Mesendoderm (in vitro differentiated cells): ENCODE data around the gene RNF125.
A peak's percentile ranks its signal among the peaks of the same experiment; 100 is the strongest.

ENCODE experiments used
- DNase-seq: peaks from one replicate; pipeline ENCODE4 v3.0.0; 2013
- H2AK5ac ChIP-seq: 2 replicates; pipeline ENCODE4 v1.6.1; 2013; ENCODE audit warnings: low read length, inconsistent platforms
- H2BK120ac ChIP-seq: 2 replicates; pipeline ENCODE4 v1.6.1; 2013; ENCODE audit warnings: low read depth, mild to moderate bottlenecking, low read length, moderate library complexity, mixed read lengths
- H2BK15ac ChIP-seq: replicated peaks from 2 replicates; pipeline ENCODE4 v1.6.1; 2013; ENCODE audit warnings: low read depth, mild to moderate bottlenecking, moderate library complexity
- H2BK5ac ChIP-seq: 2 replicates; pipeline ENCODE4 v1.6.1; 2013; ENCODE audit warnings: low read length, inconsistent platforms
- H3K18ac ChIP-seq: 2 replicates; pipeline ENCODE4 v1.6.1; 2013; ENCODE audit warnings: mild to moderate bottlenecking, low read length, mixed read lengths
- H3K23ac ChIP-seq: one replicate; pipeline ENCODE4 v1.6.1; 2013; ENCODE audit warnings: low read length
- H3K27ac ChIP-seq: 2 replicates; pipeline ENCODE4 v1.5.1; 2013; ENCODE audit warnings: low read depth, mild to moderate bottlenecking, inconsistent platforms, low read length, moderate library complexity
- H3K27me3 ChIP-seq: 2 replicates; pipeline ENCODE4 v1.6.1; 2013; ENCODE audit warnings: low read length, control low read depth, mild to moderate bottlenecking, inconsistent platforms; ENCODE audit not compliant: insufficient read depth, poor library complexity
- H3K36me3 ChIP-seq: 2 replicates; pipeline ENCODE4 v1.6.1; 2013; ENCODE audit warnings: low read length, inconsistent platforms; ENCODE audit not compliant: control insufficient read depth, insufficient read depth
- H3K4ac ChIP-seq: one replicate; pipeline ENCODE4 v1.6.1; 2013; ENCODE audit warnings: low read depth, mild to moderate bottlenecking, low read length, moderate library complexity
- H3K4me1 ChIP-seq: 2 replicates; pipeline ENCODE4 v1.6.1; 2013; ENCODE audit warnings: low read depth, low read length, inconsistent platforms; ENCODE audit not compliant: control insufficient read depth
- H3K4me2 ChIP-seq: 2 replicates; pipeline ENCODE4 v1.6.1; 2013; ENCODE audit warnings: low read length
- H3K4me3 ChIP-seq: 2 replicates; pipeline ENCODE4 v1.5.1; 2013; ENCODE audit warnings: mild to moderate bottlenecking, low read length
- H3K56ac ChIP-seq: one replicate; pipeline ENCODE4 v1.6.1; 2013; ENCODE audit warnings: low read length
- H3K79me1 ChIP-seq: 2 replicates; pipeline ENCODE4 v1.6.1; 2013; ENCODE audit warnings: low read length, inconsistent platforms
- H3K79me2 ChIP-seq: 2 replicates; pipeline ENCODE4 v1.6.1; 2013; ENCODE audit warnings: mild to moderate bottlenecking, low read length; ENCODE audit not compliant: control insufficient read depth, insufficient read depth
- H3K9ac ChIP-seq: 2 replicates; pipeline ENCODE4 v1.6.1; 2013; ENCODE audit warnings: low read length, inconsistent platforms
- H4K5ac ChIP-seq: one replicate; pipeline ENCODE4 v1.6.1; 2013; ENCODE audit warnings: low read length
- H4K8ac ChIP-seq: one replicate; pipeline ENCODE4 v1.6.1; 2013; ENCODE audit warnings: low read depth, mild to moderate bottlenecking, control low read depth, low read length, moderate library complexity
- WGBS: extraction: QIAGEN DNeasy Blood & Tissue Kit; methylation state at CpG from one replicate; pipeline ENCODE4 v1.1.7; 2013; ENCODE audit warnings: low lambda C conversion rate, missing lambda C conversion rate; ENCODE audit not compliant: insufficient coverage; ENCODE audit errors: extremely low coverage; 5-methylcytosine and 5-hydroxymethylcytosine counted together

The RNF125 gene

DNA sequence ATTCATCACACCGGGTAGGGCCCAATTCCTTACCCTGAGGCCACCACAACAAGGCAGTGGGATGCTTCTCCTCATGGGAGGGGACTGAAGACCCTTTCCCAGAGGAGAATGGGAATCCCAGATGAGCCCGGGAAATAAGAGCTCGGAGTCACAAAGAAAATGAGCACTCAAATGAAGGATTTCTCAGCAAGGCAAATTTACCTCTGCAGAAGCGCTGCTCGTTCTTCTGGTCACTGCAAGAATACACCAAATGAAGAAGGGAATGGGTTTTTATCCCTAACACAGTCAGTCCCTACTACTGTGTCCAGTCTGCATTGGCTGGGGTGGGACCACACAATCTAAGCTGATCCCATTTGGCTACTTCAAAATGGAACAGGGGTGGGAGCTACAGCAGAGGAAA is 40.0 kb upstream of the RNF125 start:
- no peaks in the 10 kb centered on the region for H3K79me1 ChIP-seq
- H3K9ac ChIP-seq: no peak overlapping the region
- no peaks in the 10 kb centered on the region for H3K4me1 ChIP-seq
- H3K4me3 ChIP-seq: no peak overlapping the region
- H3K36me3 ChIP-seq: no peaks in the 10 kb centered on the region
- peak; percentile 35 for DNase-seq
- H3K27ac ChIP-seq: no peak overlapping the region
- no CpG with 5 or more reads among the region's 5 CpGs for WGBS
- no peak overlapping the region for H3K23ac ChIP-seq
- H3K4ac ChIP-seq: no peak overlapping the region
- no peak overlapping the region for H4K8ac ChIP-seq
- H2BK5ac ChIP-seq: no peak overlapping the region
- H3K56ac ChIP-seq: no peak overlapping the region
- no peak overlapping the region for H2BK15ac ChIP-seq
- H2BK120ac ChIP-seq: no peak overlapping the region
- no peak overlapping the region for H2AK5ac ChIP-seq
- no peaks in the 10 kb centered on the region for H3K27me3 ChIP-seq
- no peaks in the 10 kb centered on the region for H3K79me2 ChIP-seq
- H3K4me2 ChIP-seq: no peak overlapping the region
- no peak overlapping the region for H3K18ac ChIP-seq
- H4K5ac ChIP-seq: no peak overlapping the region

DNA sequence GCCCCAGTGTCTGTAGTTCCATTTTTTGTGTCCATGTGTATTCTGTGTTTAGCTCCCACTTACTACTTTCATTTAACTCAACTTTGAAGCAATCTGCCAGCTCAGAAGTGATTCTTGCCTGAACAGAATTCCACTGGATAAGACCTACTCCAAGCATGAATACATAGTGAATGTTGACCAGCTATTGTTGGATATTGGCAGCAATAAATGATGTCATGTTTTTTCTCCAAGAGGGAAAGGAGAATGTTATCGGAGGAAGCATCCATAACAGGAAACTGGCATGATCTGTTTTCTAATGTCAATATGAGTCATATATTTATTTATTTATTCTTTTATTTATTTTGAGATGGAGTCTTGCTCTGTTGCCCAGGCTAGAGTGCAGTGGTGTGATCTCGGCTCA is 38.9 kb upstream of the RNF125 start:
- H3K4me3 ChIP-seq: no peak overlapping the region
- H3K79me2 ChIP-seq: no peaks in the 10 kb centered on the region
- no peak overlapping the region for H4K5ac ChIP-seq
- H2BK120ac ChIP-seq: no peak overlapping the region
- no peak overlapping the region for H2BK5ac ChIP-seq
- no peak overlapping the region for H2BK15ac ChIP-seq
- H3K27ac ChIP-seq: no peak overlapping the region
- WGBS: no CpG with 5 or more reads among the region's 2 CpGs
- no peak overlapping the region for H3K9ac ChIP-seq
- H3K36me3 ChIP-seq: no peaks in the 10 kb centered on the region
- H3K4ac ChIP-seq: no peak overlapping the region
- H3K27me3 ChIP-seq: no peaks in the 10 kb centered on the region
- no peak overlapping the region for H4K8ac ChIP-seq
- no peak overlapping the region for H3K4me2 ChIP-seq
- no peak overlapping the region for H3K56ac ChIP-seq
- H3K23ac ChIP-seq: no peak overlapping the region
- no peak overlapping the region for H3K18ac ChIP-seq
- no peak for DNase-seq
- H3K79me1 ChIP-seq: no peaks in the 10 kb centered on the region
- no peaks in the 10 kb centered on the region for H3K4me1 ChIP-seq
- no peak overlapping the region for H2AK5ac ChIP-seq

DNA sequence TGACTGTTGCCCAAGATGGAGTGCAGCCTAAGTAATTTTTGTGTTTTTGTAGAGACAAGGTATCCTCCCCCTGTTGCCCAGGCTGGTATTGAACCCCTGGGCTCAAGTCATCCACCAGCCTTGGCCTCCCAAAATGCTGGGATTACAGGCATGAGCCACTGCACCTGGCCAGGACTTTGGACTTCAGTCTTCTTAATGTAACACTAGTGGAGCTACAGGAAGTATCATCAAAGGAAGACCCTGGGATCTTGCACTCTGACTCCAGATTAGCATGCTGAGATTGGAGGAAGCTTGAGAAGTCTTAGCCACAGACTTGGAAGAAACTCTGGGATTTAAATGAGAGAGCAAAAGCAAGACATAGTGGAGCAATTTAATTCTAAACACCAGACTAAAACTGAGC is 37.8 kb upstream of the RNF125 start:
- no peaks in the 10 kb centered on the region for H3K79me1 ChIP-seq

DNA sequence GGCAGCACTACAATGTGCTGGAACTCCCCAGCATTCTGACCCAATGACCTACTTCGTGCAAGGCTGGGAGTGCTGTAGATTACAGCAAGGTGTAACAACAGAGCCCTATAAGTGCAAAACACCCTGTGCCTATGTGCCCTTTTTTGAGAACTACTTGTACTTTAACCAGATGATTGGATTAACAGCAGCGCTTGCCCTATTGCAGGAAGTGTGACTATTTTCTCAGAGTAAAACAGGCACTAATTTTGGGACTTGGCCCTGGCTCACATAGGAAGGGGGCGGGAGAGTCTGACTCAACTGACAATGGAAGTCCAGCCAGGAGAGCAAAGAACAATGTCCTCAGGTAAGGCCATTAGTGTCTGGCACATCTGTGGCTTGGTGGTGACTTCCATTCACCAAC is 35.6 kb upstream of the RNF125 start:
- no peak overlapping the region for H2AK5ac ChIP-seq

More for the DNA sequence above, 37.8 kb upstream of the RNF125 start:
- Histone ChIP-seq H3K23ac (no peak overlapping the region), H2AK5ac (no peak overlapping the region), H3K56ac (no peak overlapping the region), H3K9ac (no peak overlapping the region), H3K27ac (no peak overlapping the region), H3K27me3 (no peaks in the 10 kb centered on the region), H3K36me3 (no peaks in the 10 kb centered on the region), H3K4me2 (no peak overlapping the region), H3K18ac (no peak overlapping the region), H3K4me1 (no peaks in the 10 kb centered on the region), H2BK120ac (no peak overlapping the region), H2BK5ac (no peak overlapping the region), H4K5ac (no peak overlapping the region), H3K4ac (no peak overlapping the region), H4K8ac (no peak overlapping the region), H3K4me3 (no peak overlapping the region), H3K79me2 (no peaks in the 10 kb centered on the region), H2BK15ac (no peak overlapping the region)
- no peak for DNase-seq

DNA sequence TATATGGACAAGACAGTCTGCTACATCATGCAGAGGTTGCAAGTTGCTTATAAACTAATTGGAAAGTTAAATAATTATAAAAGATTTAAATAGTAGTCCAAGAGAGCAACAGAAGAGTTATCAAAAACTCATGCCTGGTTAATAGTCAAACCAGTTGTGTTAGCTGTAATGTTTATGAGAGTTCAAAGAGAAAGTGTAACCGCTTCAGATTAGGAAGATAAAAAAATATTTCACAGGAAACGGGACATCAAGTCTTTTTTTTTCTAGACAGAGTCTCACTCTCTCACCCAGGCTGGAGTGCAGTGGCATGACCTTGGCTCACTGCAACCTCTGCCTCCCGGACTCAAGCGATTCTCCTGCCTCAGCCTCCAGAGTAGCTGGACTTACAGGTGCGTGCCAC is 34.6 kb upstream of the RNF125 start:
- Histone ChIP-seq H2BK15ac (no peak overlapping the region), H3K4me2 (no peak overlapping the region), H3K56ac (no peak overlapping the region), H3K79me2 (no peaks in the 10 kb centered on the region), H2BK120ac (no peak overlapping the region), H2AK5ac (no peak overlapping the region), H3K4me3 (no peak overlapping the region), H3K4me1 (no peaks in the 10 kb centered on the region), H3K27me3 (no peaks in the 10 kb centered on the region), H2BK5ac (no peak overlapping the region), H3K27ac (no peak overlapping the region), H3K18ac (no peak overlapping the region), H3K23ac (no peak overlapping the region), H3K4ac (no peak overlapping the region), H3K9ac (no peak overlapping the region), H4K5ac (no peak overlapping the region), H3K79me1 (no peaks in the 10 kb centered on the region), H4K8ac (no peak overlapping the region), H3K36me3 (no peaks in the 10 kb centered on the region)
- no peak for DNase-seq
- WGBS: no CpG with 5 or more reads among the region's 5 CpGs

More for the DNA sequence above, 35.6 kb upstream of the RNF125 start:
- Histone ChIP-seq H3K27ac (no peak overlapping the region), H4K5ac (no peak overlapping the region), H3K9ac (no peak overlapping the region), H2BK5ac (no peak overlapping the region), H3K79me1 (no peaks in the 10 kb centered on the region), H2BK120ac (no peak overlapping the region), H3K4me3 (no peak overlapping the region), H3K36me3 (no peaks in the 10 kb centered on the region), H3K27me3 (no peaks in the 10 kb centered on the region), H3K23ac (no peak overlapping the region), H2BK15ac (no peak overlapping the region), H3K79me2 (no peaks in the 10 kb centered on the region), H3K18ac (no peak overlapping the region), H3K4me2 (no peak overlapping the region), H3K4me1 (no peaks in the 10 kb centered on the region), H4K8ac (no peak overlapping the region), H3K4ac (no peak overlapping the region), H3K56ac (no peak overlapping the region)
- no CpG with 5 or more reads among the region's 3 CpGs for WGBS
- DNase-seq: no peak

DNA sequence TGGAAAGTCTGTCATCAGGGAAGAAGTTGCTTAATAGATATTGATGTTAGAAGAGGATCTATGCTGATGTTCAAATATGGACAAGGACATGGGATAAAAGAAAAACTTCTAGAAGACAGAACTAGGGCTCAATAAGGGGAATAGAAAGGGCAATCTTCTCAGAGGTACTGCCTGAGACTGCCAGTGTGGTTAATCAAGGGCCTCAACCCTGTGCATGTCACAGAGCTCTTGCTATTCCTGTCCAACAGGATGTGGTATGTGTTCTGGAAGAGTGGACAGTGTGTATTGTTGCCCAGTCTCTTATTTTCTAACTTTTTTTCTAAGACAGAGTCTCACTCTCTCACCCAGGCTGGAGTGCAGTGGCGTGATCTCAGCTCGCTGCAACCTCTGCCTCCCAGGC is 27.8 kb upstream of the RNF125 start:
- H2BK120ac ChIP-seq: no peak overlapping the region
- no peak overlapping the region for H3K4me2 ChIP-seq
- no peak overlapping the region for H4K5ac ChIP-seq
- H2BK5ac ChIP-seq: no peak overlapping the region
- no peak overlapping the region for H3K56ac ChIP-seq
- no peaks in the 10 kb centered on the region for H3K79me2 ChIP-seq
- H3K79me1 ChIP-seq: no peaks in the 10 kb centered on the region
- no peaks in the 10 kb centered on the region for H3K27me3 ChIP-seq
- no peak for DNase-seq
- H3K4me1 ChIP-seq: no peaks in the 10 kb centered on the region
- H3K4ac ChIP-seq: no peak overlapping the region
- no CpG with 5 or more reads among the region's 2 CpGs for WGBS
- H4K8ac ChIP-seq: no peak overlapping the region
- no peak overlapping the region for H3K18ac ChIP-seq
- H3K23ac ChIP-seq: no peak overlapping the region
- no peak overlapping the region for H2BK15ac ChIP-seq
- no peak overlapping the region for H3K4me3 ChIP-seq
- no peaks in the 10 kb centered on the region for H3K36me3 ChIP-seq
- no peak overlapping the region for H2AK5ac ChIP-seq
- H3K9ac ChIP-seq: no peak overlapping the region
- no peak overlapping the region for H3K27ac ChIP-seq
